ENCODE measurements around the gene C19orf38.

Gene C19orf38

GRCh38 chr19:10885201-10886169 is 37.3 kb downstream of the C19orf38 start:
- DNase-seq (ENCODE audit: low read depth, low spot score), result no peak
- in situ Hi-C loops (cut with HindIII; ENCODE audit: low sequenced_read_pairs), result no loop called here
- no peak overlapping the region for H3K4me3 ChIP-seq (ENCODE audit: low read depth, low read length)
- TF ChIP-seq CTCF (IDR thresholded peaks at IDR 0.05; ENCODE audit: low read depth, low read length), result no peak

DNA sequence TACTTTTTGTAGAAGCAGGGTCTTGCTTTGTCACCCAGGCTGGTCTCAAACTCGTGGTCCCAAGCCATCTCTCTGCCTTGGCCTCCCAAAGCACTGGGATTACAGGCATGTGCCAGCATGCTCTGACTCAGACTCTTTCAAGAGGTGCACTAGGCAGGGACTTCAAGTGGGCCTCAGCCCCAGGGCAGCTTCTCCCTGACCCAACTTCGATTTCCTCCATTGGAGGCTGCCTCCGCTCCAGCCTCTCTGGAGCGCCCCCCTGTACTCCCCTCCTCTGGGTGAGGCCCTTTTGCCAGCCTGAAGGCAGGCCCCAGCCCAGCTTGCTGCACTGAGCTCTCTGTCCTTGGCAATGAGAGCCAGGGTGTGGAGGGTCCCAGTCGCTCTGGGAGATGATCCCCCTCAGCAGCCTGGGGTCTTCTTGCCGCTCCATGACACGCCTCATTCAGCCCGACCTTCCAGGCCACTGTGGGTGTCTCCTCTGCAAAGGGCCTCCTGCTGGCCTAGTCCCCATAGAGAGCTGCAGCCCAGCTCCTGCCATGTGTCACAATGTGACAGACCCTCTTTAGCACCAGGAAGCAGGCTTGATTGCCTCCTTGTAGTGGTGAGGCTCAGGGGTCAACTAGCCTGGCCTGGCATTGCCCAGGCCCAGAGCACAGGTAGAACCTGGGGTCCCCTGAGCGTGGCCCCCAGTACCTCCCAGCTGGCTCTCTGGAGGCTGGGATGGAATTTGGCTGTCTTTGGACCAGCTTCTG is 39.6 kb downstream of the C19orf38 start:
- no peak for DNase-seq (ENCODE audit: low read depth, low spot score)
- no peak overlapping the region for H3K4me3 ChIP-seq (ENCODE audit: low read depth, low read length)
- TF ChIP-seq CTCF (IDR thresholded peaks at IDR 0.05; ENCODE audit: low read depth, low read length), result no peak
- in situ Hi-C loops (cut with HindIII; ENCODE audit: low sequenced_read_pairs), result no loop called here

GRCh38 chr19:10888421-10888866 is 40.2 kb downstream of the C19orf38 start:
- no peak for TF ChIP-seq CTCF (IDR thresholded peaks at IDR 0.05; ENCODE audit: low read depth, low read length)
- no peak overlapping the region for H3K4me3 ChIP-seq (ENCODE audit: low read depth, low read length)
- DNase-seq (ENCODE audit: low read depth, low spot score), result no peak
- in situ Hi-C loops (cut with HindIII; ENCODE audit: low sequenced_read_pairs), result no loop called here

GRCh38 chr19:10889880-10890279 is 41.7 kb downstream of the C19orf38 start:
- no peak overlapping the region for H3K4me3 ChIP-seq (ENCODE audit: low read depth, low read length)
- TF ChIP-seq CTCF (IDR thresholded peaks at IDR 0.05; ENCODE audit: low read depth, low read length), result no peak
- in situ Hi-C loops (cut with HindIII; ENCODE audit: low sequenced_read_pairs), result no loop called here
- no peak for DNase-seq (ENCODE audit: low read depth, low spot score)

- TF ChIP-seq CTCF (IDR thresholded peaks at IDR 0.05; ENCODE audit: low read depth, low read length), result no peak
Measured at GRCh38 chr19:10891405-10892086, 43.3 kb downstream of the C19orf38 start.

GRCh38 chr19:10892256-10892655 is 44.0 kb downstream of the C19orf38 start:
- DNase-seq (ENCODE audit: low read depth, low spot score), result no peak
- in situ Hi-C loops (cut with HindIII; ENCODE audit: low sequenced_read_pairs), result no loop called here
- H3K4me3 ChIP-seq (ENCODE audit: low read depth, low read length), result no peak overlapping the region
- TF ChIP-seq CTCF (IDR thresholded peaks at IDR 0.05; ENCODE audit: low read depth, low read length), result no peak

More at GRCh38 chr19:10891405-10892086, 43.3 kb downstream of the C19orf38 start:
- in situ Hi-C loops (cut with HindIII; ENCODE audit: low sequenced_read_pairs), result no loop called here
- H3K4me3 ChIP-seq (ENCODE audit: low read depth, low read length), result no peak overlapping the region
- DNase-seq (ENCODE audit: low read depth, low spot score), result no peak
